HepG2 (cell line): ENCODE results near the gene ECE2. TPM values are rescaled to one million over a fixed set of nuclear protein-coding genes. Genes with fewer than 3 reads are reported as not detected.

ENCODE experiments used
- ATAC-seq: fragments of 200-7000 bp; cut with Tn5 transposase; 3 replicates; pipeline ENCODE4 v1.9.1; 2020; ENCODE audit warnings: mild to moderate bottlenecking, moderate library complexity
- BruUV-seq: library from RNA; stranded (reverse); fragments of 400-500 nt; replicated peaks from 2 replicates; lab custom pipeline; 2021; lab: Mats Ljungman, UMichigan
- CTCF ChIA-PET: fragments of 300-600 bp; formaldehyde crosslinking; extraction: SDS; loops from one replicate; lab custom pipeline; 2021; ENCODE audit warnings: low total read pairs, inconsistent platforms, low intra/inter-chr PET ratio; lab: Yijun Ruan, JAX
- POLR2A ChIA-PET: fragments of 350-600 bp; sonication (Branson Sonifier 250); formaldehyde crosslinking; loops from one replicate; lab custom pipeline; 2020; ENCODE audit warnings: antibody characterized with exemption, inconsistent platforms; lab: Yijun Ruan, JAX
- DNase-seq: peaks from one replicate; pipeline ENCODE4 v3.0.0-alpha.2; 2015; ENCODE audit warnings: low spot score
- FAIRE-seq: peaks from 3 replicates; lab custom pipeline; 2011; peaks lifted over from hg19 to GRCh38; lab: Jason Lieb, UNC
- H2AFZ ChIP-seq: one replicate; pipeline ENCODE4 v1.6.1; 2011; ENCODE audit warnings: low read length, inconsistent platforms
- H3K27ac ChIP-seq: fragments of 300-600 bp; 3 replicates; pipeline ENCODE4 v1.8.0; 2011; ENCODE audit warnings: mixed run types, mild to moderate bottlenecking, mixed read lengths, low read length, inconsistent platforms; ENCODE audit not compliant: insufficient read depth; ENCODE audit errors: extremely low read length
- H3K27me3 ChIP-seq, 2 experiments: fragments of 200-600 bp in 1 of 2; 2 replicates in 1 of 2; 3 replicates in 1 of 2; pipeline versions ENCODE4 v1.6.0 to v1.8.0; 2011; ENCODE audit warnings: low read length in 2 of 2, mild to moderate bottlenecking in 2 of 2, moderate library complexity in 2 of 2, inconsistent platforms in 1 of 2; ENCODE audit not compliant: insufficient read depth in 2 of 2, control insufficient read depth in 1 of 2
- H3K36me3 ChIP-seq, 2 experiments: fragments of 200-600 bp in 1 of 2; replicated peaks in 1 of 2; 2 replicates in 1 of 2; 3 replicates in 1 of 2; pipeline versions ENCODE4 v1.5.1 to v1.8.0; 2011; ENCODE audit warnings: low read length in 2 of 2, inconsistent platforms in 1 of 2; ENCODE audit not compliant: insufficient read depth in 2 of 2, control insufficient read depth in 1 of 2
- H3K4me1 ChIP-seq: 2 replicates; pipeline ENCODE4 v1.5.1; 2012; ENCODE audit warnings: low read length, inconsistent platforms; ENCODE audit not compliant: insufficient read depth
- H3K4me2 ChIP-seq: 2 replicates; pipeline ENCODE4 v1.6.0; 2011; ENCODE audit warnings: low read depth, low read length, inconsistent platforms
- H3K4me3 ChIP-seq, 3 experiments: fragments of 200-600 bp in 1 of 3; sonication (generic), shearing (Covaris generic) in 1 of 3; replicated peaks in 1 of 3; 2 replicates each; pipeline ENCODE4 v1.5.1; 2011 to 2016; ENCODE audit warnings: low read length in 3 of 3, inconsistent platforms in 2 of 3, low read depth in 2 of 3, mild to moderate bottlenecking in 2 of 3, control low read depth in 1 of 3, mixed read lengths in 1 of 3; ENCODE audit not compliant: insufficient read depth in 1 of 3
- H3K79me2 ChIP-seq: one replicate; pipeline ENCODE4 v1.6.1; 2011; ENCODE audit warnings: low read length, inconsistent platforms; ENCODE audit not compliant: insufficient read depth
- H3K9ac ChIP-seq: 2 replicates; pipeline ENCODE4 v1.6.0; 2011; ENCODE audit warnings: mild to moderate bottlenecking, low read depth, low read length, inconsistent platforms; ENCODE audit not compliant: insufficient read depth
- H3K9me3 ChIP-seq: 2 replicates; pipeline ENCODE4 v1.5.1; 2012; ENCODE audit warnings: mild to moderate bottlenecking, low read length
- H4K20me1 ChIP-seq: 2 replicates; pipeline ENCODE4 v1.6.0; 2011; ENCODE audit warnings: inconsistent platforms, mild to moderate bottlenecking, low read length, moderate library complexity; ENCODE audit not compliant: insufficient read depth
- HNF4A ChIP-seq: sonication (generic); formaldehyde crosslinking; IDR thresholded peaks from 2 replicates; pipeline ENCODE4 v1.4.0; 2020; ENCODE audit warnings: missing genetic modification reagents
- MTF1 ChIP-seq: sonication (generic); formaldehyde crosslinking; IDR thresholded peaks from 2 replicates; pipeline ENCODE4 v1.5.0; 2020; ENCODE audit warnings: missing genetic modification reagents
- TMF1 ChIP-seq: sonication (generic); formaldehyde crosslinking; IDR thresholded peaks from 2 replicates; pipeline ENCODE4 v1.8.1; 2022; ENCODE audit warnings: low read depth, missing genetic modification reagents
- ZMAT3 ChIP-seq: sonication (generic); formaldehyde crosslinking; conservative IDR thresholded peaks from 2 replicates; pipeline ENCODE4 v1.7.0; 2021; ENCODE audit warnings: missing genetic modification reagents
- ZNF253 ChIP-seq: sonication (generic); formaldehyde crosslinking; IDR thresholded peaks from 2 replicates; pipeline ENCODE4 v1.8.0; 2022; ENCODE audit warnings: mild to moderate bottlenecking, missing genetic modification reagents, borderline replicate concordance
- ZNF343 ChIP-seq: sonication (generic); formaldehyde crosslinking; IDR thresholded peaks from 2 replicates; pipeline ENCODE4 v1.4.0; 2020; ENCODE audit warnings: mild to moderate bottlenecking, missing genetic modification reagents
- ZSCAN22 ChIP-seq: sonication (generic); formaldehyde crosslinking; IDR thresholded peaks from 2 replicates; pipeline ENCODE4 v1.4.0; 2020; ENCODE audit warnings: mild to moderate bottlenecking, missing genetic modification reagents
- WGBS: methylation state at CpG from one replicate; pipeline ENCODE4 v1.1.6; 2017; ENCODE audit warnings: low lambda C conversion rate; 5-methylcytosine and 5-hydroxymethylcytosine counted together
- in situ Hi-C: cut with HindIII; loops from 2 replicates; pipeline ENCODE4 v1.10.0; 2017; ENCODE audit warnings: low pct_unique_long_range_greater_than_20kb; ENCODE audit not compliant: extremely low pct_ligation_motif_present
- intact Hi-C: fragments of 100-400 bp; cut with micrococcal nuclease; formaldehyde crosslinking; loops from one replicate; pipeline ENCODE4 v1.10.0; 2022; ENCODE audit not compliant: unreplicated experiment
- polyA plus RNA-seq, 8 experiments: library from polyadenylated mRNA; depleted of rRNA in 3 of 8; stranded (reverse) in 7 of 8; unstranded in 1 of 8; fragments of >200 nt; fragmentation: Illumina TruSeq in 4 of 8; extraction: Trizol in 4 of 8; gene quantifications; 2 replicates each; pipeline versions ENCODE4 v1.2.1 to v1.2.3, GENCODE V29; 2011 to 2016; ENCODE audit warnings: low read depth in 4 of 8, missing spikeins in 1 of 8, mixed read lengths in 1 of 8; ENCODE audit not compliant: insufficient read depth in 1 of 8
- total RNA-seq, 5 experiments: library from RNA; depleted of rRNA; stranded (reverse); fragments of >200 nt; fragmentation: Illumina TruSeq; extraction: Trizol; gene quantifications; 2 replicates each; pipeline ENCODE4 v1.2.3, GENCODE V29; 2016; ENCODE audit warnings: low read depth in 1 of 5
- TF ChIP-seq, protein P1 (sequence below): sonication (generic); formaldehyde crosslinking; IDR thresholded peaks from 2 replicates; pipeline ENCODE4 v1.4.0; 2020; ENCODE audit warnings: mild to moderate bottlenecking, missing genetic modification reagents

Gene ECE2
- total and polyA plus RNA-seq, 2 of the 13 experiments (the other 11 are each of a cell fraction or from before 2014, with no cell fraction given): not detected

DNA sequence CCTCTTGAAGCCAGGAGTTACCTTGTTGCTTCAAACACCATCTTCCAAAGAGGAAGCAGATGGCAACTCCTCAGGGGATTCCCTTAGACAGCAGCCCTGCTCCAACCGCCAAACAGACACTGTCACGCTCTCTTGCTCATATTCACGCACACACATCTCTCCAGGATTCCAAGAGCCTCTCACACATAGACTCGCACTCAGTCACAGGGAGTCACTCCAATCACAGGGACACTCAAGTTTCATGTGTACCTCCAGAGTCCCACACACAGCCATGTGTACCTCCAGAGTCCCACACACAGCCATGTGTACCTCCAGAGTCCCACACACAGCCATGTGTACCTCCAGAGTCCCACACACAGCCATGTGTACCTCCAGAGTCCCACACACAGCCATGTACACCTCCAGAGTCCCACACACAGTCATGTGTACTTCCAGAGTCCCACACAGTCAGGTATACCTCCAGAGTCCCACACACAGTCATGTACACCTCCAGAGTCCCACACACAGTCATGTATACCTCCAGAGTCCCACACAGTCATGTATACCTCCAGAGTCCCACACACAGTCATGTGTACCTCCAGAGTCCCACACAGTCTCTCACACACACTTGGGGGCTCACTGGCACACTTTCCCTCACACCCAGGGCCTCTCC is 40.3 kb upstream of the ECE2 start (continued):
- TF ChIP-seq HNF4A (no peak), ZNF253 (no peak)
- TF ChIP-seq, protein P1, sequence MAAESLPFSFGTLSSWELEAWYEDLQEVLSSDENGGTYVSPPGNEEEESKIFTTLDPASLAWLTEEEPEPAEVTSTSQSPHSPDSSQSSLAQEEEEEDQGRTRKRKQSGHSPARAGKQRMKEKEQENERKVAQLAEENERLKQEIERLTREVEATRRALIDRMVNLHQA (CRISPR knock-in tag): no peak

DNA sequence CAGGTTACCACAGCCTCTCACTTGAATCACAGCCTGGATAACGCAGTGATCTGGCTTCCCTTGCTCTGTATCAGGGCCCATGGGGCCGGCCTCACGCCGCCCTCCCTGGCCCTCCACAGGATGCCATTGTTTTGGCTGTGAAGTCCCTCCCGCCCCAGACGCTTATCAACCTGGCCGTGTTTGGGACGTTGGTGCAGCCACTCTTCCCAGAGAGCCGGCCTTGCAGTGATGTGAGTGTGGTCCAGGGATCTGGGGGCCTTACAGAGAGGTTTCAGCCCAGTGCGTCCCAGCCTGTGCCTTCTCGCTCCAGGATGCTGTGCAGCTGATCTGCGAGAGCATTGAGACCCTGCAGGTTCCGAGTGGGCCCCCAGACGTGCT is 39.8 kb upstream of the ECE2 start:
- intact Hi-C loops (no loop called here), in situ Hi-C loops (no loop called here)
- H3K36me3 ChIP-seq: no peaks in the 10 kb centered on the region
- H4K20me1 ChIP-seq: no peaks in the 10 kb centered on the region; the same call in 1 of the 2 replicates
- H3K79me2 ChIP-seq: no peaks in the 10 kb centered on the region
- H3K4me3 ChIP-seq: no peak overlapping the region
- no TSS peak for BruUV-seq
- H3K27me3 ChIP-seq: peaks cover 15 to 78% of the 10 kb centered on the region in 2 experiments; a peak in 4 of 5 replicates
- no peaks in the 10 kb centered on the region for H3K9me3 ChIP-seq
- TF ChIP-seq MTF1 (no peak), ZNF343 (CRISPR knock-in tag) (no peak), ZMAT3 (CRISPR knock-in tag) (no peak), ZSCAN22 (CRISPR knock-in tag) (no peak)
- TF ChIP-seq, all 625 proteins: peak for 0
- H3K4me2 ChIP-seq: no peak overlapping the region
- DNase-seq (no peak), FAIRE-seq (no peak), ATAC-seq (no peak)
- no peak overlapping the region for H3K9ac ChIP-seq
- POLR2A ChIA-PET: no interaction called here
- H3K4me1 ChIP-seq: peaks cover 3% of the 10 kb centered on the region; the same call in 1 of the 2 replicates
- no peak overlapping the region for H3K27ac ChIP-seq
- 16% methylated on average over 9 of the region's 14 CpGs for WGBS
- CTCF ChIA-PET: no interaction called here
- H2AFZ ChIP-seq: no peak overlapping the region

DNA sequence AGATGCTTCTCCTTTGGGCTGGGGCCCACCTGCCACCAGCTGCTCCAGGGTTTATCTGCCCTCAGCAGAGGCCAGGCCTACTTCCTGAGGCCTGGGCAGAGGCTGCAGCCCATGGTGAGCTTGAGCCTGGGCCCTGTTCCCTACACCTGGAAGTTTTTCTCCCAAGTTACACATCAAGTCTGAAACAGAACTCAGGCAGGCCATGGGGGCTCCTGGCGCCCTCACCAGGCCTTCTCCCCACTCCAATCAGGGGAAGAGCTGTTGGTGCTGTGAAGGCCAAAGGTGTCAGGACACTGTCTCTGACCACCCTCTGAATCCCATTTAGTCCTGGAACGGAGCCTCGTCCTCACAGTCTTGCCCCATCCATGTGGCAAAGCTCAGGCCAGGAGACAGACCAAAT is 39.2 kb upstream of the ECE2 start:
- WGBS: 6% methylated on average over 2 of the region's 3 CpGs
- Histone ChIP-seq H3K4me3 (no peak overlapping the region), H3K27ac (no peak overlapping the region), H4K20me1 (peaks cover 4% of the 10 kb centered on the region), H3K4me1 (peaks cover 10% of the 10 kb centered on the region), H3K9ac (no peak overlapping the region), H3K36me3 (no peaks in the 10 kb centered on the region), H2AFZ (no peak overlapping the region), H3K79me2 (no peaks in the 10 kb centered on the region), H3K27me3 (peaks cover 10 to 72% of the 10 kb centered on the region in 2 experiments; a peak in 4 of 5 replicates), H3K9me3 (no peaks in the 10 kb centered on the region), H3K4me2 (no peak overlapping the region)
- FAIRE-seq: no peak
- in situ Hi-C loops (no loop called here), intact Hi-C loops (no loop called here)
- no TSS peak for BruUV-seq
- no peak for DNase-seq
- CTCF ChIA-PET: no interaction called here
- POLR2A ChIA-PET: no interaction called here
- no peak for ATAC-seq
- no peak for TF ChIP-seq TMF1 (CRISPR knock-in tag)
